SK-N-SH (cell line): ENCODE results near the gene CLN6. TPM values are rescaled to one million over a fixed set of nuclear protein-coding genes. Genes with fewer than 3 reads are reported as not detected.

Experiments used
- CTCF ChIA-PET: fragments of 300-600, 350-600 bp; formaldehyde crosslinking; extraction: SDS; loops from one replicate; lab custom pipeline; 2021; lab: Yijun Ruan, JAX
- POLR2A ChIA-PET: fragments of 350-600 bp; sonication (Branson Sonifier 250); formaldehyde crosslinking; extraction: SDS; loops from one replicate; lab custom pipeline; 2020; ENCODE audit warnings: antibody characterized with exemption, inconsistent platforms; lab: Yijun Ruan, JAX
- DNase-seq: peaks from one replicate; pipeline ENCODE4 v3.0.0; 2012
- H2AFZ ChIP-seq: fragments of 200-600 bp; sonication (generic); 2 replicates; pipeline ENCODE4 v1.8.1; 2016; ENCODE audit warnings: antibody characterized with exemption, mild to moderate bottlenecking, low read depth
- H3F3A ChIP-seq: fragments of 200-600 bp; sonication (generic); replicated peaks from 2 replicates; pipeline ENCODE3; 2016; ENCODE audit warnings: antibody characterized with exemption, mild to moderate bottlenecking; ENCODE audit not compliant: insufficient read depth
- H3K27ac ChIP-seq, 2 experiments: fragments of 200-500 bp in 1 of 2; fragments of 200-600 bp in 1 of 2; sonication (Bioruptor generic) in 1 of 2; sonication (generic), shearing (Covaris generic) in 1 of 2; 2 replicates each; pipeline versions ENCODE4 v1.5.1 to v1.6.1; 2014 to 2016; ENCODE audit warnings: low read depth in 2 of 2, inconsistent platforms in 1 of 2, low read length in 1 of 2, mild to moderate bottlenecking in 1 of 2, mixed read lengths in 1 of 2
- H3K27me3 ChIP-seq: fragments of 200-600 bp; sonication (generic), shearing (Covaris generic); 2 replicates; pipeline ENCODE4 v1.6.1; 2016; ENCODE audit warnings: mixed run types; ENCODE audit not compliant: insufficient read depth
- H3K36me3 ChIP-seq, 2 experiments: fragments of 200-500 bp in 1 of 2; fragments of 200-600 bp in 1 of 2; sonication (Bioruptor generic) in 1 of 2; sonication (generic) in 1 of 2; replicated peaks in 1 of 2; 2 replicates each; pipeline versions ENCODE3 to v1.5.1; 2014 to 2016; ENCODE audit warnings: low read length in 1 of 2, mild to moderate bottlenecking in 1 of 2; ENCODE audit not compliant: insufficient read depth in 2 of 2, control insufficient read depth in 1 of 2
- H3K4me1 ChIP-seq, 2 experiments: fragments of 200-500 bp in 1 of 2; fragments of 200-600 bp in 1 of 2; sonication (Bioruptor generic) in 1 of 2; sonication (generic), shearing (Covaris generic) in 1 of 2; 2 replicates each; pipeline versions ENCODE4 v1.5.1 to v1.6.1; 2014 to 2016; ENCODE audit warnings: low read depth in 1 of 2, low read length in 1 of 2, mixed run types in 1 of 2; ENCODE audit not compliant: insufficient read depth in 2 of 2, control insufficient read depth in 1 of 2
- H3K4me2 ChIP-seq: fragments of 200-600 bp; sonication (generic), shearing (Covaris generic); 2 replicates; pipeline ENCODE4 v1.6.1; 2017; ENCODE audit warnings: mixed run types
- H3K4me3 ChIP-seq, 2 experiments: fragments of 200-500 bp in 1 of 2; fragments of 200-600 bp in 1 of 2; sonication (Bioruptor generic) in 1 of 2; sonication (generic), shearing (Covaris generic) in 1 of 2; 2 replicates each; pipeline versions ENCODE4 v1.5.1 to v1.8.1; 2014 to 2016; ENCODE audit warnings: low read depth in 2 of 2, inconsistent platforms in 1 of 2, low read length in 1 of 2, mild to moderate bottlenecking in 1 of 2, mixed read lengths in 1 of 2, moderate library complexity in 1 of 2
- H3K79me2 ChIP-seq: fragments of 200-600 bp; sonication (generic); 2 replicates; pipeline ENCODE4 v1.8.1; 2017; ENCODE audit warnings: mild to moderate bottlenecking; ENCODE audit not compliant: insufficient read depth
- H3K9ac ChIP-seq: fragments of 200-600 bp; sonication (generic); 2 replicates; pipeline ENCODE4 v1.6.1; 2017; ENCODE audit warnings: mixed run types
- H3K9me2 ChIP-seq: fragments of 200-600 bp; sonication (generic); 2 replicates; pipeline ENCODE4 v1.6.1; 2017; ENCODE audit warnings: mixed run types
- H3K9me3 ChIP-seq: fragments of 200-600 bp; sonication (generic); 2 replicates; pipeline ENCODE4 v1.6.1; 2017; ENCODE audit warnings: mixed run types, mild to moderate bottlenecking, moderate library complexity
- H4K20me1 ChIP-seq: fragments of 200-600 bp; sonication (generic); 2 replicates; pipeline ENCODE4 v1.6.1; 2017; ENCODE audit warnings: mild to moderate bottlenecking, mixed run types; ENCODE audit not compliant: insufficient read depth
- GATA2 ChIP-seq: sonication (generic); formaldehyde crosslinking; IDR thresholded peaks from 2 replicates; pipeline ENCODE4 v1.5.0; 2020; ENCODE audit warnings: mild to moderate bottlenecking, missing genetic modification reagents
- POLR2AphosphoS5 ChIP-seq: IDR thresholded peaks from 2 replicates; pipeline ENCODE4 v1.6.1; 2012; ENCODE audit warnings: low read depth, low read length
- RAD21 ChIP-seq: IDR thresholded peaks from 2 replicates; pipeline ENCODE4 v1.6.1; 2012; ENCODE audit warnings: mild to moderate bottlenecking, low read length
- RFX5 ChIP-seq: IDR thresholded peaks from 2 replicates; pipeline ENCODE4 v1.6.1; 2012; ENCODE audit warnings: mild to moderate bottlenecking, improper control_type of control experiment, low read length
- RXRA ChIP-seq: IDR thresholded peaks from 2 replicates; pipeline ENCODE4 v1.4.0; 2012; ENCODE audit warnings: low read depth, mild to moderate bottlenecking, borderline replicate concordance
- WGBS: methylation state at CpG from one replicate; pipeline ENCODE4 v1.1.6; 2017; ENCODE audit warnings: low lambda C conversion rate; 5-methylcytosine and 5-hydroxymethylcytosine counted together
- polyA plus RNA-seq, 3 experiments: library from polyadenylated mRNA; depleted of rRNA; stranded (reverse); fragments of >200 nt; gene quantifications; 2 replicates each; pipeline ENCODE4 v1.2.3, GENCODE V29; 2012
- TF ChIP-seq, protein P1 (sequence below): fragments of 150-350 bp; IDR thresholded peaks from 2 replicates; pipeline ENCODE4 v1.6.1; 2017; ENCODE audit warnings: antibody characterized with exemption, low read length, low read depth, borderline replicate concordance
- TF ChIP-seq, protein P2 (sequence below): IDR thresholded peaks from 2 replicates; pipeline ENCODE4; 2012
- TF ChIP-seq, protein P3 (sequence below): IDR thresholded peaks from 2 replicates; pipeline ENCODE4 v1.4.0; 2012; ENCODE audit warnings: low read depth, borderline replicate concordance
- TF ChIP-seq, protein P4 (sequence below): fragments of 200-600 bp; sonication (generic); IDR thresholded peaks from 2 replicates; pipeline ENCODE4 v1.6.1; 2017; ENCODE audit warnings: antibody characterized with exemption, mild to moderate bottlenecking, moderate library complexity
- TF ChIP-seq, protein P5 (sequence below): fragments of 150-350 bp; IDR thresholded peaks from 2 replicates; pipeline ENCODE4 v1.6.1; 2016; ENCODE audit warnings: mild to moderate bottlenecking, low read depth, low read length

Gene CLN6
- polyA plus RNA-seq, 1 of the 3 experiments (the other 2 are of a cell fraction), result 27.5 TPM

DNA sequence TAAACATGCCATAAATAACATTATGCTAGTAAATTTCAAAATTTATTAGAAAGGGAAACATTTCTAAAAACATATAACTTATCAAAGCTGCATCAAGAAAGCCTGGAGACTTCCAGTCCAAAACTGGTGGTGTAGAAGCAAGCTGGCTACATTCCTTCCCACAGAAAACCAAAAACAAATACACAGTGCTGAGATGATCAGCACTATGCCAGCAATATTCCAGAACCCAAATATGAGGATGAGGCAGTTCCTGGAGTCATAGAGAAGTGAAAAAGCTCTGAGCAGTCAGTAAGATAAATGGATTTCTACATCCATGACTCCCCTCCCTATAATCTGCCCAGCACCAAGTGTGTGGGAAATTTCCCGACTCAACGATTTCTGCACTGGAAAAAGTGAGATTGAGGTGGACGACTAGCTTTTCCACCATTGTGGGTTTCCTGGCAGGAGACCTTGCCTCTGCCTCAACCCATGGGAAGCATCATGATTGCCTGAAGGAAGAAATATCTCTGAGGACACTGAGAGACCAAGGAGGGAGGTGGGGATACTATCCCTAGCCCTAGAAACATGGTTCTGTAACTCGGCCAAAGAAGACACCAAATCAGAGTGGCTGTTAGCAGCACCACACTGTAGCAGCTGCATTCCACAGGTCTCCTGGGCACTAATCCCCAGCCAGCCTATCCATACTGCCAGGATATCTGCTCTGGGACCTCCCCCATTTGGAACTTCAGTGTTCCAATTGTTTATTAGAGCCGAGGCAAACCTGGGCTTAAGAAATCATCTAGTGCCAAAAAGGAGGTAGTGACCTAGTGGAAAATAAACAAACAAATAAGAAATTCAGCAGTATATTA, 11.8 kb upstream of the CLN6 start:
- no peaks in the 10 kb centered on the region for H4K20me1 ChIP-seq
- POLR2A ChIA-PET, result no interaction called here
- no peak overlapping the region for H2AFZ ChIP-seq
- H3K4me1 ChIP-seq, result no peaks in the 10 kb centered on the region
- no peak overlapping the region for H3K27ac ChIP-seq
- CTCF ChIA-PET, result interaction anchor here (0.7 to 3.8 kb wide), 2 partner anchors 12 to 30 kb away, joined by 3 to 17 read pairs; no protein-coding TSS in a partner anchor
- 0 out of 2 replicates have a peak, but pooled peaks cover 9% of the 10 kb centered on the region for H3K9me3 ChIP-seq
- no peak overlapping the region for H3K4me2 ChIP-seq
- H3F3A ChIP-seq, result no peaks in the 10 kb centered on the region
- no peak overlapping the region for H3K9ac ChIP-seq
- no peak overlapping the region for H3K4me3 ChIP-seq
- peaks cover 0 to 4% of the 10 kb centered on the region in 2 experiments for H3K36me3 ChIP-seq
- no peaks in the 10 kb centered on the region for H3K79me2 ChIP-seq
- H3K9me2 ChIP-seq, result no peaks in the 10 kb centered on the region
- TF ChIP-seq, protein P1, sequence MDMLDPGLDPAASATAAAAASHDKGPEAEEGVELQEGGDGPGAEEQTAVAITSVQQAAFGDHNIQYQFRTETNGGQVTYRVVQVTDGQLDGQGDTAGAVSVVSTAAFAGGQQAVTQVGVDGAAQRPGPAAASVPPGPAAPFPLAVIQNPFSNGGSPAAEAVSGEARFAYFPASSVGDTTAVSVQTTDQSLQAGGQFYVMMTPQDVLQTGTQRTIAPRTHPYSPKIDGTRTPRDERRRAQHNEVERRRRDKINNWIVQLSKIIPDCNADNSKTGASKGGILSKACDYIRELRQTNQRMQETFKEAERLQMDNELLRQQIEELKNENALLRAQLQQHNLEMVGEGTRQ, result no peak
- TF ChIP-seq, protein P2, sequence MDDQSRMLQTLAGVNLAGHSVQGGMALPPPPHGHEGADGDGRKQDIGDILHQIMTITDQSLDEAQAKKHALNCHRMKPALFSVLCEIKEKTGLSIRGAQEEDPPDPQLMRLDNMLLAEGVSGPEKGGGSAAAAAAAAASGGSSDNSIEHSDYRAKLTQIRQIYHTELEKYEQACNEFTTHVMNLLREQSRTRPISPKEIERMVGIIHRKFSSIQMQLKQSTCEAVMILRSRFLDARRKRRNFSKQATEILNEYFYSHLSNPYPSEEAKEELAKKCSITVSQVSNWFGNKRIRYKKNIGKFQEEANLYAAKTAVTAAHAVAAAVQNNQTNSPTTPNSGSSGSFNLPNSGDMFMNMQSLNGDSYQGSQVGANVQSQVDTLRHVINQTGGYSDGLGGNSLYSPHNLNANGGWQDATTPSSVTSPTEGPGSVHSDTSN, result no peak
- TF ChIP-seq RFX5 (no peak), RXRA (no peak), POLR2AphosphoS5 (no peak), GATA2 (CRISPR knock-in tag) (no peak), RAD21 (no peak)
- TF ChIP-seq, protein P3, sequence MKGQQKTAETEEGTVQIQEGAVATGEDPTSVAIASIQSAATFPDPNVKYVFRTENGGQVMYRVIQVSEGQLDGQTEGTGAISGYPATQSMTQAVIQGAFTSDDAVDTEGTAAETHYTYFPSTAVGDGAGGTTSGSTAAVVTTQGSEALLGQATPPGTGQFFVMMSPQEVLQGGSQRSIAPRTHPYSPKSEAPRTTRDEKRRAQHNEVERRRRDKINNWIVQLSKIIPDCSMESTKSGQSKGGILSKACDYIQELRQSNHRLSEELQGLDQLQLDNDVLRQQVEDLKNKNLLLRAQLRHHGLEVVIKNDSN, result no peak
- TF ChIP-seq, protein P4, sequence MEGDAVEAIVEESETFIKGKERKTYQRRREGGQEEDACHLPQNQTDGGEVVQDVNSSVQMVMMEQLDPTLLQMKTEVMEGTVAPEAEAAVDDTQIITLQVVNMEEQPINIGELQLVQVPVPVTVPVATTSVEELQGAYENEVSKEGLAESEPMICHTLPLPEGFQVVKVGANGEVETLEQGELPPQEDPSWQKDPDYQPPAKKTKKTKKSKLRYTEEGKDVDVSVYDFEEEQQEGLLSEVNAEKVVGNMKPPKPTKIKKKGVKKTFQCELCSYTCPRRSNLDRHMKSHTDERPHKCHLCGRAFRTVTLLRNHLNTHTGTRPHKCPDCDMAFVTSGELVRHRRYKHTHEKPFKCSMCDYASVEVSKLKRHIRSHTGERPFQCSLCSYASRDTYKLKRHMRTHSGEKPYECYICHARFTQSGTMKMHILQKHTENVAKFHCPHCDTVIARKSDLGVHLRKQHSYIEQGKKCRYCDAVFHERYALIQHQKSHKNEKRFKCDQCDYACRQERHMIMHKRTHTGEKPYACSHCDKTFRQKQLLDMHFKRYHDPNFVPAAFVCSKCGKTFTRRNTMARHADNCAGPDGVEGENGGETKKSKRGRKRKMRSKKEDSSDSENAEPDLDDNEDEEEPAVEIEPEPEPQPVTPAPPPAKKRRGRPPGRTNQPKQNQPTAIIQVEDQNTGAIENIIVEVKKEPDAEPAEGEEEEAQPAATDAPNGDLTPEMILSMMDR, result no peak
- TF ChIP-seq, protein P5, sequence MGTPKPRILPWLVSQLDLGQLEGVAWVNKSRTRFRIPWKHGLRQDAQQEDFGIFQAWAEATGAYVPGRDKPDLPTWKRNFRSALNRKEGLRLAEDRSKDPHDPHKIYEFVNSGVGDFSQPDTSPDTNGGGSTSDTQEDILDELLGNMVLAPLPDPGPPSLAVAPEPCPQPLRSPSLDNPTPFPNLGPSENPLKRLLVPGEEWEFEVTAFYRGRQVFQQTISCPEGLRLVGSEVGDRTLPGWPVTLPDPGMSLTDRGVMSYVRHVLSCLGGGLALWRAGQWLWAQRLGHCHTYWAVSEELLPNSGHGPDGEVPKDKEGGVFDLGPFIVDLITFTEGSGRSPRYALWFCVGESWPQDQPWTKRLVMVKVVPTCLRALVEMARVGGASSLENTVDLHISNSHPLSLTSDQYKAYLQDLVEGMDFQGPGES, result no peak
- WGBS, result 70% methylated on average over 5 of the region's 5 CpGs
- no peak for DNase-seq
- no peaks in the 10 kb centered on the region for H3K27me3 ChIP-seq
